Measurements from ENCODE around the gene NABP2.

GRCh38 chr12:56220611-56221231 lies 3.4 kb upstream of the NABP2 start:
- TF ChIP-seq MAZ (IDR thresholded peaks at IDR 0.05; ENCODE audit: borderline replicate concordance, low read depth, low read length) (no peak), SMC3 (IDR thresholded peaks at IDR 0.05; ENCODE audit: low read depth, low read length) (no peak), POLR2A (IDR thresholded peaks at IDR 0.05; ENCODE audit: low read depth, low read length) (no peak), CTCF (conservative IDR thresholded peaks at IDR 0.05; ENCODE audit: low read depth, low read length) (no peak), FOS (IDR thresholded peaks at IDR 0.05; ENCODE audit: low read depth, low read length) (no peak), MXI1 (IDR thresholded peaks at IDR 0.05; ENCODE audit: borderline replicate concordance, low read depth, low read length) (no peak)
